HepG2 (cell line): Measurements from ENCODE around the gene NTSR2. TPM values are rescaled to one million over a fixed set of nuclear protein-coding genes. Genes with fewer than 3 reads are reported as not detected.

ENCODE experiments used
- ARNT2 ChIP-seq: sonication (generic); formaldehyde crosslinking; IDR thresholded peaks from 2 replicates; pipeline ENCODE4 v1.8.0; 2022; ENCODE audit warnings: mild to moderate bottlenecking, low read depth, missing genetic modification reagents, moderate library complexity
- DR1 ChIP-seq: sonication (generic); formaldehyde crosslinking; IDR thresholded peaks from 2 replicates; pipeline ENCODE4 v1.8.0; 2021; ENCODE audit warnings: mild to moderate bottlenecking, missing genetic modification reagents, inconsistent platforms
- HES4 ChIP-seq: sonication (generic); formaldehyde crosslinking; IDR thresholded peaks from 2 replicates; pipeline ENCODE4 v1.9.0; 2021; ENCODE audit warnings: mild to moderate bottlenecking, missing genetic modification reagents, borderline replicate concordance
- HINFP ChIP-seq: sonication (generic); formaldehyde crosslinking; IDR thresholded peaks from 2 replicates; pipeline ENCODE4 v1.4.0; 2020; ENCODE audit warnings: low read depth, mild to moderate bottlenecking, missing genetic modification reagents
- MXI1 ChIP-seq: IDR thresholded peaks from 3 replicates; pipeline ENCODE4 v1.6.1; 2012; ENCODE audit warnings: low read depth, low read length, inconsistent platforms, borderline replicate concordance
- PRMT3 ChIP-seq: sonication (generic); formaldehyde crosslinking; IDR thresholded peaks from 2 replicates; pipeline ENCODE4 v1.8.1; 2022; ENCODE audit warnings: low read depth, mild to moderate bottlenecking, moderate library complexity, missing genetic modification reagents, borderline replicate concordance
- TEAD3 ChIP-seq: optimal IDR thresholded peaks from 2 replicates; pipeline ENCODE3; 2016; ENCODE audit warnings: borderline replicate concordance
- ZHX2 ChIP-seq, 2 experiments: sonication (generic) in 1 of 2; formaldehyde crosslinking in 1 of 2; IDR thresholded peaks; 2 replicates each; pipeline versions ENCODE4 v1.6.1 to v1.9.0; 2014 to 2022; ENCODE audit warnings: antibody characterized with exemption in 1 of 2, borderline replicate concordance in 1 of 2, inconsistent platforms in 1 of 2, low read depth in 1 of 2, missing genetic modification reagents in 1 of 2
- ZNF207 ChIP-seq: fragments of 450-650 bp; IDR thresholded peaks from 2 replicates; pipeline ENCODE4 v1.6.1; 2016; ENCODE audit warnings: antibody characterized with exemption, borderline replicate concordance
- ZNF275 ChIP-seq: sonication (generic); formaldehyde crosslinking; IDR thresholded peaks from 2 replicates; pipeline ENCODE4 v1.8.0; 2022; ENCODE audit warnings: missing genetic modification reagents, mild to moderate bottlenecking, inconsistent platforms, borderline replicate concordance
- ZNF468 ChIP-seq: sonication (generic); formaldehyde crosslinking; IDR thresholded peaks from 2 replicates; pipeline ENCODE4 v1.8.0; 2022; ENCODE audit warnings: mild to moderate bottlenecking, moderate library complexity, missing genetic modification reagents
- ZNF512B ChIP-seq: sonication (generic); formaldehyde crosslinking; IDR thresholded peaks from 2 replicates; pipeline ENCODE4 v1.5.1; 2020; ENCODE audit warnings: missing genetic modification reagents, mild to moderate bottlenecking, borderline replicate concordance
- ZNF841 ChIP-seq: sonication (generic); formaldehyde crosslinking; IDR thresholded peaks from 2 replicates; pipeline ENCODE4 v1.8.1; 2023; ENCODE audit warnings: missing genetic modification reagents, borderline replicate concordance
- ZNF879 ChIP-seq: sonication (generic); formaldehyde crosslinking; IDR thresholded peaks from 2 replicates; pipeline ENCODE4 v1.8.1; 2023; ENCODE audit warnings: missing genetic modification reagents
- polyA plus RNA-seq, 8 experiments: library from polyadenylated mRNA; depleted of rRNA in 3 of 8; stranded (reverse) in 7 of 8; unstranded in 1 of 8; fragments of >200 nt; fragmentation: Illumina TruSeq in 4 of 8; extraction: Trizol in 4 of 8; gene quantifications; 2 replicates each; pipeline versions ENCODE4 v1.2.1 to v1.2.3, GENCODE V29; 2011 to 2016; ENCODE audit warnings: low read depth in 4 of 8, missing spikeins in 1 of 8, mixed read lengths in 1 of 8; ENCODE audit not compliant: insufficient read depth in 1 of 8
- total RNA-seq, 5 experiments: library from RNA; depleted of rRNA; stranded (reverse); fragments of >200 nt; fragmentation: Illumina TruSeq; extraction: Trizol; gene quantifications; 2 replicates each; pipeline ENCODE4 v1.2.3, GENCODE V29; 2016; ENCODE audit warnings: low read depth in 1 of 5

NTSR2 gene
- total and polyA plus RNA-seq, 2 of the 13 experiments (the other 11 are each of a cell fraction or from before 2014, with no cell fraction given) = not detected

- no peak for TF ChIP-seq ZNF207
- peak; percentile 100 for TF ChIP-seq HES4 (CRISPR knock-in tag)
- TF ChIP-seq ZNF468 (CRISPR knock-in tag) = peak; percentile 99
- TF ChIP-seq MXI1 = peak; percentile 98
- peak; percentile 100 for TF ChIP-seq ZNF275
- no peak; the same call in 1 of the 2 replicates for TF ChIP-seq ZHX2 (IDR thresholded peaks at IDR 0.05; ENCODE audit: low read depth)
- TF ChIP-seq ZHX2 (CRISPR knock-in tag; IDR thresholded peaks at IDR 0.05; ENCODE audit: borderline replicate concordance) = peak; percentile 99
- TF ChIP-seq ARNT2 = peak; percentile 100
- TF ChIP-seq ZNF512B (CRISPR knock-in tag) = no peak
- peak; percentile 88 for TF ChIP-seq DR1 (CRISPR knock-in tag)
- TF ChIP-seq ZNF841 (CRISPR knock-in tag) = peak; percentile 98
- TF ChIP-seq HINFP (CRISPR knock-in tag) = peak; percentile 94
- peak; percentile 81 for TF ChIP-seq TEAD3 (CRISPR knock-in tag)
- TF ChIP-seq ZNF879 (CRISPR knock-in tag) = peak; percentile 94
- TF ChIP-seq PRMT3 (CRISPR knock-in tag) = peak; percentile 100
Measured at GRCh38 chr2:11669454-11670291, at the start of gene NTSR2 (continued).
